HepG2 (cell line): ENCODE measurements around the gene SMCO1. TPM values are rescaled to one million over a fixed set of nuclear protein-coding genes. Genes with fewer than 3 reads are reported as not detected.

Source experiments
- ATAC-seq: fragments of 200-7000 bp; cut with Tn5 transposase; 3 replicates; pipeline ENCODE4 v1.9.1; 2020; ENCODE audit warnings: mild to moderate bottlenecking, moderate library complexity
- BruUV-seq: library from RNA; stranded (reverse); fragments of 400-500 nt; replicated peaks from 2 replicates; lab custom pipeline; 2021; lab: Mats Ljungman, UMichigan
- CTCF ChIA-PET: fragments of 300-600 bp; formaldehyde crosslinking; extraction: SDS; loops from one replicate; lab custom pipeline; 2021; ENCODE audit warnings: low total read pairs, inconsistent platforms, low intra/inter-chr PET ratio; lab: Yijun Ruan, JAX
- POLR2A ChIA-PET: fragments of 350-600 bp; sonication (Branson Sonifier 250); formaldehyde crosslinking; loops from one replicate; lab custom pipeline; 2020; ENCODE audit warnings: antibody characterized with exemption, inconsistent platforms; lab: Yijun Ruan, JAX
- DNase-seq: peaks from one replicate; pipeline ENCODE4 v3.0.0-alpha.2; 2015; ENCODE audit warnings: low spot score
- FAIRE-seq: peaks from 3 replicates; lab custom pipeline; 2011; peaks lifted over from hg19 to GRCh38; lab: Jason Lieb, UNC
- H2AFZ ChIP-seq: one replicate; pipeline ENCODE4 v1.6.1; 2011; ENCODE audit warnings: low read length, inconsistent platforms
- H3K27ac ChIP-seq: fragments of 300-600 bp; 3 replicates; pipeline ENCODE4 v1.8.0; 2011; ENCODE audit warnings: mixed run types, mild to moderate bottlenecking, mixed read lengths, low read length, inconsistent platforms; ENCODE audit not compliant: insufficient read depth; ENCODE audit errors: extremely low read length
- H3K27me3 ChIP-seq, 2 experiments: fragments of 200-600 bp in 1 of 2; 2 replicates in 1 of 2; 3 replicates in 1 of 2; pipeline versions ENCODE4 v1.6.0 to v1.8.0; 2011; ENCODE audit warnings: low read length in 2 of 2, mild to moderate bottlenecking in 2 of 2, moderate library complexity in 2 of 2, inconsistent platforms in 1 of 2; ENCODE audit not compliant: insufficient read depth in 2 of 2, control insufficient read depth in 1 of 2
- H3K36me3 ChIP-seq, 2 experiments: fragments of 200-600 bp in 1 of 2; replicated peaks in 1 of 2; 2 replicates in 1 of 2; 3 replicates in 1 of 2; pipeline versions ENCODE4 v1.5.1 to v1.8.0; 2011; ENCODE audit warnings: low read length in 2 of 2, inconsistent platforms in 1 of 2; ENCODE audit not compliant: insufficient read depth in 2 of 2, control insufficient read depth in 1 of 2
- H3K4me1 ChIP-seq: 2 replicates; pipeline ENCODE4 v1.5.1; 2012; ENCODE audit warnings: low read length, inconsistent platforms; ENCODE audit not compliant: insufficient read depth
- H3K4me2 ChIP-seq: 2 replicates; pipeline ENCODE4 v1.6.0; 2011; ENCODE audit warnings: low read depth, low read length, inconsistent platforms
- H3K4me3 ChIP-seq, 3 experiments: fragments of 200-600 bp in 1 of 3; sonication (generic), shearing (Covaris generic) in 1 of 3; replicated peaks in 1 of 3; 2 replicates each; pipeline ENCODE4 v1.5.1; 2011 to 2016; ENCODE audit warnings: low read length in 3 of 3, inconsistent platforms in 2 of 3, low read depth in 2 of 3, mild to moderate bottlenecking in 2 of 3, control low read depth in 1 of 3, mixed read lengths in 1 of 3; ENCODE audit not compliant: insufficient read depth in 1 of 3
- H3K79me2 ChIP-seq: one replicate; pipeline ENCODE4 v1.6.1; 2011; ENCODE audit warnings: low read length, inconsistent platforms; ENCODE audit not compliant: insufficient read depth
- H3K9ac ChIP-seq: 2 replicates; pipeline ENCODE4 v1.6.0; 2011; ENCODE audit warnings: mild to moderate bottlenecking, low read depth, low read length, inconsistent platforms; ENCODE audit not compliant: insufficient read depth
- H3K9me3 ChIP-seq: 2 replicates; pipeline ENCODE4 v1.5.1; 2012; ENCODE audit warnings: mild to moderate bottlenecking, low read length
- H4K20me1 ChIP-seq: 2 replicates; pipeline ENCODE4 v1.6.0; 2011; ENCODE audit warnings: inconsistent platforms, mild to moderate bottlenecking, low read length, moderate library complexity; ENCODE audit not compliant: insufficient read depth
- CBX2 ChIP-seq, 2 experiments: fragments of 200-600 bp in 1 of 2; sonication (generic); formaldehyde crosslinking in 1 of 2; IDR thresholded peaks; 2 replicates each; pipeline versions ENCODE4 v1.7.0 to v1.8.1; 2018 to 2022; ENCODE audit warnings: low read depth in 2 of 2, low read length in 1 of 2, mild to moderate bottlenecking in 1 of 2, missing genetic modification reagents in 1 of 2
- DNMT3B ChIP-seq: conservative IDR thresholded peaks from 2 replicates; pipeline ENCODE4 v1.6.1; 2016; ENCODE audit warnings: missing biosample characterization, control low read depth
- GTF3A ChIP-seq: sonication (generic); formaldehyde crosslinking; conservative IDR thresholded peaks from 2 replicates; pipeline ENCODE4 v1.4.0; 2020; ENCODE audit warnings: mild to moderate bottlenecking, missing genetic modification reagents
- KDM6A ChIP-seq: IDR thresholded peaks from 2 replicates; pipeline ENCODE4 v1.6.1; 2016; ENCODE audit warnings: low read depth
- KLF11 ChIP-seq: IDR thresholded peaks from 2 replicates; pipeline ENCODE4 v1.6.1; 2016; ENCODE audit warnings: missing compliant biosample characterization
- NPAS2 ChIP-seq: sonication (generic); formaldehyde crosslinking; IDR thresholded peaks from 2 replicates; pipeline ENCODE4 v1.8.0; 2022; ENCODE audit warnings: mild to moderate bottlenecking, missing genetic modification reagents, borderline replicate concordance
- SKI ChIP-seq: fragments of 450-650 bp; IDR thresholded peaks from one replicate; pipeline ENCODE4 v1.6.1; 2018; ENCODE audit warnings: mild to moderate bottlenecking; ENCODE audit not compliant: partially characterized antibody
- SMYD3 ChIP-seq: sonication (generic); formaldehyde crosslinking; IDR thresholded peaks from 2 replicates; pipeline ENCODE4 v1.8.1; 2023; ENCODE audit warnings: mild to moderate bottlenecking, missing genetic modification reagents
- TAF15 ChIP-seq: fragments of 200-400 bp; formaldehyde crosslinking; IDR thresholded peaks from one replicate; pipeline ENCODE4 v1.6.1; 2018; ENCODE audit warnings: mild to moderate bottlenecking, low read depth, low read length; ENCODE audit not compliant: poor library complexity, severe bottlenecking
- TBX3 ChIP-seq: fragments of 450-650 bp; IDR thresholded peaks from 2 replicates; pipeline ENCODE4 v1.6.1; 2017; ENCODE audit warnings: antibody characterized with exemption, mild to moderate bottlenecking, inconsistent platforms, borderline replicate concordance
- TMF1 ChIP-seq: sonication (generic); formaldehyde crosslinking; IDR thresholded peaks from 2 replicates; pipeline ENCODE4 v1.8.1; 2022; ENCODE audit warnings: low read depth, missing genetic modification reagents
- ZFP41 ChIP-seq: sonication (generic); formaldehyde crosslinking; IDR thresholded peaks from 2 replicates; pipeline ENCODE4 v1.4.0; 2020; ENCODE audit warnings: mild to moderate bottlenecking, missing genetic modification reagents, borderline replicate concordance
- ZNF282 ChIP-seq: fragments of 450-650 bp; IDR thresholded peaks from 2 replicates; pipeline ENCODE4 v1.6.1; 2018; ENCODE audit not compliant: partially characterized antibody
- ZNF343 ChIP-seq: sonication (generic); formaldehyde crosslinking; IDR thresholded peaks from 2 replicates; pipeline ENCODE4 v1.4.0; 2020; ENCODE audit warnings: mild to moderate bottlenecking, missing genetic modification reagents
- ZNF556 ChIP-seq: sonication (generic); formaldehyde crosslinking; IDR thresholded peaks from 2 replicates; pipeline ENCODE4 v1.4.0; 2020; ENCODE audit warnings: mild to moderate bottlenecking, missing genetic modification reagents, borderline replicate concordance
- WGBS: methylation state at CpG from one replicate; pipeline ENCODE4 v1.1.6; 2017; ENCODE audit warnings: low lambda C conversion rate; 5-methylcytosine and 5-hydroxymethylcytosine counted together
- in situ Hi-C: cut with HindIII; loops from 2 replicates; pipeline ENCODE4 v1.10.0; 2017; ENCODE audit warnings: low pct_unique_long_range_greater_than_20kb; ENCODE audit not compliant: extremely low pct_ligation_motif_present
- intact Hi-C: fragments of 100-400 bp; cut with micrococcal nuclease; formaldehyde crosslinking; loops from one replicate; pipeline ENCODE4 v1.10.0; 2022; ENCODE audit not compliant: unreplicated experiment
- polyA plus RNA-seq, 8 experiments: library from polyadenylated mRNA; depleted of rRNA in 3 of 8; stranded (reverse) in 7 of 8; unstranded in 1 of 8; fragments of >200 nt; fragmentation: Illumina TruSeq in 4 of 8; extraction: Trizol in 4 of 8; gene quantifications; 2 replicates each; pipeline versions ENCODE4 v1.2.1 to v1.2.3, GENCODE V29; 2011 to 2016; ENCODE audit warnings: low read depth in 4 of 8, missing spikeins in 1 of 8, mixed read lengths in 1 of 8; ENCODE audit not compliant: insufficient read depth in 1 of 8
- total RNA-seq, 5 experiments: library from RNA; depleted of rRNA; stranded (reverse); fragments of >200 nt; fragmentation: Illumina TruSeq; extraction: Trizol; gene quantifications; 2 replicates each; pipeline ENCODE4 v1.2.3, GENCODE V29; 2016; ENCODE audit warnings: low read depth in 1 of 5
- TF ChIP-seq, protein P1 (sequence below): sonication (generic); formaldehyde crosslinking; IDR thresholded peaks from 2 replicates; pipeline ENCODE4 v1.5.0; 2020; ENCODE audit warnings: missing genetic modification reagents
- TF ChIP-seq, protein P2 (sequence below), 2 experiments: sonication (generic) in 1 of 2; formaldehyde crosslinking in 1 of 2; IDR thresholded peaks; 2 replicates each; pipeline versions ENCODE4 v1.4.0 to v1.6.1; 2016 to 2020; ENCODE audit warnings: borderline replicate concordance in 1 of 2, low read depth in 1 of 2, mild to moderate bottlenecking in 1 of 2, missing genetic modification reagents in 1 of 2

SMCO1 gene
- total and polyA plus RNA-seq, 2 of the 13 experiments (the other 11 are each of a cell fraction or from before 2014, with no cell fraction given), result not detected

DNA sequence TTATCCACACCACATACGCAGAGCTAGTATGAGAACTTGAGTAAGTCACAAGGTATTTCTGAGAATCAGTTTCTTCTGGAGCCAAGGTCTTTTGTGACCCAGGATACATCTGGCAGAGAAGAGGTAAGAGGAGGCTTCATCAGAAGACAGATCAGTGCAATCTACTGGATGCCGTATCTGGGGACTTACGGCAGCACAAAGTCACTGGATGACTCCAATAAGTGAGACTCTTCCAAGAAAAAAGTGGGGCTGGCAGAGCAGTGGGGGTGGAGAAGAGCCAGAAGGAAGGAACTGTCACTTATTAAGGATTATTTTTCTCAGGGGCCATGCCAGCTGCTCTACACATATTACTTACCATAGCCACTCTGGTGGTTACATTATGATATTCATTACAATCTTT, 51.3 kb downstream of the SMCO1 start:
- Histone ChIP-seq H4K20me1 (no peaks in the 10 kb centered on the region), H3K4me1 (no peaks in the 10 kb centered on the region), H3K27me3 (no peaks in the 10 kb centered on the region), H3K4me3 (no peak overlapping the region), H3K27ac (no peak overlapping the region), H3K79me2 (no peaks in the 10 kb centered on the region), H3K9ac (no peak overlapping the region), H2AFZ (no peak overlapping the region), H3K4me2 (no peak overlapping the region), H3K9me3 (no peaks in the 10 kb centered on the region), H3K36me3 (no peaks in the 10 kb centered on the region)
- DNase-seq (no peak), FAIRE-seq (no peak), ATAC-seq (no peak)
- in situ Hi-C loops, result no loop called here
- CTCF ChIA-PET, result no interaction called here
- intact Hi-C loops, result no loop called here
- POLR2A ChIA-PET, result no interaction called here
- BruUV-seq, result no TSS peak
- WGBS, result 100% methylated on average over 3 of the region's 3 CpGs
- TF ChIP-seq ZNF556, result no peak
- no peak for TF ChIP-seq ZNF282
- no peak for TF ChIP-seq CBX2 (IDR thresholded peaks at IDR 0.05; ENCODE audit: low read depth, low read length)
- no peak for TF ChIP-seq CBX2 (CRISPR knock-in tag; IDR thresholded peaks at IDR 0.05; ENCODE audit: low read depth)
- TF ChIP-seq KDM6A (CRISPR knock-in tag), result no peak
- TF ChIP-seq TAF15, result no peak
- TF ChIP-seq ZNF343 (CRISPR knock-in tag), result no peak
- no peak for TF ChIP-seq TMF1 (CRISPR knock-in tag)
- no peak for TF ChIP-seq DNMT3B (CRISPR knock-in tag)
- TF ChIP-seq NPAS2 (CRISPR knock-in tag), result no peak
- no peak for TF ChIP-seq GTF3A (CRISPR knock-in tag)
- TF ChIP-seq ZFP41, result no peak
- TF ChIP-seq, protein P1, sequence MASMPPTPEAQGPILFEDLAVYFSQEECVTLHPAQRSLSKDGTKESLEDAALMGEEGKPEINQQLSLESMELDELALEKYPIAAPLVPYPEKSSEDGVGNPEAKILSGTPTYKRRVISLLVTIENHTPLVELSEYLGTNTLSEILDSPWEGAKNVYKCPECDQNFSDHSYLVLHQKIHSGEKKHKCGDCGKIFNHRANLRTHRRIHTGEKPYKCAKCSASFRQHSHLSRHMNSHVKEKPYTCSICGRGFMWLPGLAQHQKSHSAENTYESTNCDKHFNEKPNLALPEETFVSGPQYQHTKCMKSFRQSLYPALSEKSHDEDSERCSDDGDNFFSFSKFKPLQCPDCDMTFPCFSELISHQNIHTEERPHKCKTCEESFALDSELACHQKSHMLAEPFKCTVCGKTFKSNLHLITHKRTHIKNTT (CRISPR knock-in tag), result no peak
- no peak for TF ChIP-seq KLF11
- no peak for TF ChIP-seq SMYD3 (CRISPR knock-in tag)
- TF ChIP-seq, protein P2, sequence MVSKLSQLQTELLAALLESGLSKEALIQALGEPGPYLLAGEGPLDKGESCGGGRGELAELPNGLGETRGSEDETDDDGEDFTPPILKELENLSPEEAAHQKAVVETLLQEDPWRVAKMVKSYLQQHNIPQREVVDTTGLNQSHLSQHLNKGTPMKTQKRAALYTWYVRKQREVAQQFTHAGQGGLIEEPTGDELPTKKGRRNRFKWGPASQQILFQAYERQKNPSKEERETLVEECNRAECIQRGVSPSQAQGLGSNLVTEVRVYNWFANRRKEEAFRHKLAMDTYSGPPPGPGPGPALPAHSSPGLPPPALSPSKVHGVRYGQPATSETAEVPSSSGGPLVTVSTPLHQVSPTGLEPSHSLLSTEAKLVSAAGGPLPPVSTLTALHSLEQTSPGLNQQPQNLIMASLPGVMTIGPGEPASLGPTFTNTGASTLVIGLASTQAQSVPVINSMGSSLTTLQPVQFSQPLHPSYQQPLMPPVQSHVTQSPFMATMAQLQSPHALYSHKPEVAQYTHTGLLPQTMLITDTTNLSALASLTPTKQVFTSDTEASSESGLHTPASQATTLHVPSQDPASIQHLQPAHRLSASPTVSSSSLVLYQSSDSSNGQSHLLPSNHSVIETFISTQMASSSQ (IDR thresholded peaks at IDR 0.05; ENCODE audit: low read depth), result no peak
- TF ChIP-seq, protein P2 (CRISPR knock-in tag; IDR thresholded peaks at IDR 0.05; ENCODE audit: borderline replicate concordance), result no peak
- TF ChIP-seq SKI, result no peak
- TF ChIP-seq TBX3, result no peak
